ENCODE measurements around the gene TET3.

Gene TET3

GRCh38 chr2:73965053-73965452 is 19.7 kb upstream of the TET3 start:
- DNase-seq = no peak

DNA sequence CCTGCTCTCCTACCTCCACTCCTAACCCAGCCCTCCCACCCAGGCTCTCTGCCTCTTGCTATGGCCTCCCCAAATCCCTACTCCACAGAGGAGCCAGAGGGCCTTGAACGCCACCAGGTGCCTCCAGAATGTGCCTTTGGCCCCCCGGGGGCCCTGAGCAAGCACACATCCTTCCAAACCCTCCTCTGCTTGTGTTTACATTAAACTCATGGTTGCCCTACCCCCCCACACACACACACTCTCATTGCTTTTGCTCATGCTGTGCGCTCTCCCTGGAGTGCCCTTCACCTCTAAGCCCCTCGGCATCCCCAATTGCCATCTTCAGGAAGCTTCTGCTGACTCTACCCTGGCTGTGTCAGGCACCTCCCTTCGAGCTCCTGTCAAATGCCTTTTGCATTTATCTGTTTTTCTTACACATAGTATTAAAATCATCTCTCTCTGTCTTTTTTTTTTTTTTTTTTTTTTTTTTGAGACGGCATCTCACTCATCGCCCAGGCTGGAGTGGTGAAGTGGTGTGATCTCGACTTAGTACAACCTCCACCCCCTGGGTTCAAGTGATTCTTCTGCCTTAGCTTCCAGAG is 16.3 kb upstream of the TET3 start:
- DNase-seq = no peak

- DNase-seq = no peak
Measured at GRCh38 chr2:73969356-73969755, 15.4 kb upstream of the TET3 start.

DNA sequence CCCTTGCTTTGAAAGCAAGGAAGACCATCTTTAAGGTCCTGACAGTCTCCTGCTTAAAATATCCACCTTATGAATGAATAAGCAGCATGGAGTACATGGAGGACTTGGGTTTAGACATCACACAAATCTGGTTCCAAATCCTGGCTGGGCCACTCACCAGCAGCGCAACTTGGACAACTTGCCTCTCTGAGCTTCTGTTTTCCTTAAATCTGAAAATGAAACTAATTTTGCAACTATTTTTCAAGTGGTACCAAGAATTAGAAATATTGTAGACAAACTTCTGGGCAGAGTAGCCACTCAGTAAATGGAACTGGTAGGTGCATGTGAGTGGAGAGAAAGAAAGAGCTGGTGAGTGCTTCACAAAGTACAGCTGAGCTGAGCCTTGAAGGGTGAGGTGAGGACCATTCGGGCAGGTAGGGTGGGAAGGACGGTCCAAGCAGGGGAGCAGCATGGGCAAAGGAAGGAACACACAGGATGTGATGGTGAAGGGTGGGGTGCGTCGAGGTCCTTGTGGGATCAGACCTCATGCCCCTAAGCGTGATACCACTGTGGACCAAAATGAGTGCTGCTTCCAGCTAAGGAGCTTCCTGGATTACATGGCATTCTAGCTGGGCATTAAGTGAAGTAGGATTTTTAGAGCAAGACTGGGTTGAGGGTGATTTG is 14.4 kb upstream of the TET3 start:
- no peak for DNase-seq

- DNase-seq = peak; percentile 57 to 75
Measured at GRCh38 chr2:73970850-73971471, 13.7 kb upstream of the TET3 start.

DNA sequence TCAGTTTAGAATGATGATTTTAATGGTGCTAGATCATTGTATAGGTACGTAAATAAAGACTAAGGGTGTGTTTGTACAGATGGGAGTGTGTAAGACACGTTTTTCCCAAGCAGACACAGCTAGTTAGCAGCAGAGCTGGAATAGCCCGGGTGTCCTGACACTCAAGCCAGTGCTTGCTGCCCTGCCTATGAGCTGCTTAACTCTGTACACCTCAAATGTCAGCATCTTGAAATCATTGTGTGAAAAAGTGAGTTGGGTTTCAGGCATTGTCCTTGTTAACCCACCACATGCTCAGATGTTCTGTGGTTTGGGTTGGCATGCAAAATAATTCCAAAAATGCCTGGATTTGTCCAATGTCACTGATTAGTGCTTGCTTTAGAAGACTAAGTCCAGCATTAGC is 13.0 kb upstream of the TET3 start:
- DNase-seq = no peak

DNA sequence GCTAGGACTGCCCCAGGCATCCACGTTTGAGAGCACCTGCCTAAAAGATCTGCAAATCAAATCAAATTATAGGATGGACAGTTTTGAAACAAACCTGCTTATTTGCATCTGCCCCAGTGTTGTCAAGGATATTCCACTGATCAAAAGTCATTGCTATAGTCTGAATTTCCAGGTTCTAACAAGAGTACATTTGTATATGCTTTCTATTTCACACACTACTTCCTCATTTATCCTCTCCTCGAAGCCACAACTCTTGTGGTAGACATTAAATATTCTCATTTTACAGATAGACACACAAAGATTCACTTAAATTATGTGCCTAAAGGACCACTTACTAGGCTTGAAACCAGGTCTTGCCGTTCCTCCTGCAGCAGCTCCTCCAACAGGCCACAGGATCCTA is 11.9 kb upstream of the TET3 start:
- no peak for DNase-seq

DNA sequence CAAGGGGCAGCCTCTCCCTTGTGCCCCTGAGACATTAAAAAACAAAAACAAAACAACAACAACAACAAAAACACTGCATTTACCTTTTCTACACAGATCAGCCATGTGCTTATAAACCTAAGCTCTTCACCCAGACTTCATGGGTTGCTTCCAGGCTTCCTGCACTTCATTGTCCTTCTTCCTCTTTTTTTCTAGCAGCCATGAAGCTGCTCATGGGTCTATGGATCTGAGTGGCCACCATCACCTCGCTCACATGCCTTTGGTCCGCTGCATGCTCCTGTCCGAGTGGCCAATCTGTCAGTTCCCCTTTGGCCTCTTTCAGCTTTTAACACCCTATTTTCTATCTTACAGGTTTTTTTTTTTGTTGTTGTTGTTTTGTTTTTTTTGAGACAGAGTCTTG is 9.0 kb upstream of the TET3 start:
- no peak for DNase-seq

DNA sequence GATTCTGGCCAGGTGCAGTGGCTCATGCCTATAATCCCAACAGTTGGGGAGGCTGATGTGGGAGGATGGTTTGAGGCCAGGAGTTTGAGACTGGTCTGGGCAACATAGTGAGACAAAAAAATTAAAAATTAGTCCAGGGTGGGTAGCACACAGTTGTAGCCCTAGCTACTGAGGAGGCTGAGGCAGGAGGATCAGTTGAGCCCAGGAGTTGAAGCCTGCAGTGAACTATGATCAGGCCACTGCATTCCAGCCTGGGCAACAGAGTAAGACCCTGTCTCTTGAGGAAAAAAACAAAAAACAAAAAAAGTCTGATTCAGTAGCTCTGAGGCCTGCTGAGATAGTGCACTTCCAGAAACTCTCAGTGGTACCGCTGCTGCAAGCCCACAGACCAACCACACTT is 7.9 kb upstream of the TET3 start:
- no peak for DNase-seq

DNA sequence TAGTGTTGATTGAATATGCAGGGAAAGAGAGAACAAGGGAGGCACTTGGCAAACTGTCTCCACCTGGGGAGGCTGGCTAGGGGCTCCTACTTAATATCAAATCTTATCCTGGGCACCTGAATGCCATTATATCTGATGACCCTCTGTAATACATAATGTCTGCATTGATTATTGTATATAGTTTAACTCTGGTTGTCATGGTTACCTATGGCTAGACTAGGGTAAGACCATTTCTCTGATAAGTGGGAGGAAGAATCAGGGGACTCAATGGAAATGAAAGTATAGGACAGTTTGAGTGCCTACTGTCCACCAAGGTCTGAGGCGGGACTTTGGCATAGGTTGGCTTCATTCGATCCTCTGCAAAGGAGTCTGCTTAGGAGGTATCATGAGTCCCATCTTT is 7.2 kb upstream of the TET3 start:
- no peak for DNase-seq

DNA sequence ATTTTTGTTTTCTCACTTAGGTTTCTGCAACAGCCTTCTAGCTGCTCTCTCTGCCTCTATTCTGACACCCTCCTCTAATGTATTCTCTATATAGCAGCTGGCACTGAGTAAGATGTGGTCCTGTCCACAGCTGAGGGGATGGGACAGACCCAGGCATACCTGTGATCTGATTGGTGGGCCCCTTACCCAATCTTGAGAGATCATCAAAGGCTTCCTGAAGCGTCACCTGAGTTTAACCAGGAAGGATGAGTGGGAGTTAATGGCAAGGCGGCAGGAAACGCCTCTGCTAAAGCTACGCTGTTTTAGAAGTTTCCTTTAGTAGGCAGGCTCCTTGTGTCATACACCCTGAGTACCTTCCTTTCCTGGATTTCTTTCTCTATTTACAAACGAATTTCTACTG is 5.7 kb upstream of the TET3 start:
- peak; percentile 75 to 86 for DNase-seq

- peak in 1 of 2 donors; percentile 69 for DNase-seq
Measured at GRCh38 chr2:73979686-73980085, 5.0 kb upstream of the TET3 start.

- no peak for DNase-seq
Measured at GRCh38 chr2:73980566-73980965, 4.1 kb upstream of the TET3 start.

DNA sequence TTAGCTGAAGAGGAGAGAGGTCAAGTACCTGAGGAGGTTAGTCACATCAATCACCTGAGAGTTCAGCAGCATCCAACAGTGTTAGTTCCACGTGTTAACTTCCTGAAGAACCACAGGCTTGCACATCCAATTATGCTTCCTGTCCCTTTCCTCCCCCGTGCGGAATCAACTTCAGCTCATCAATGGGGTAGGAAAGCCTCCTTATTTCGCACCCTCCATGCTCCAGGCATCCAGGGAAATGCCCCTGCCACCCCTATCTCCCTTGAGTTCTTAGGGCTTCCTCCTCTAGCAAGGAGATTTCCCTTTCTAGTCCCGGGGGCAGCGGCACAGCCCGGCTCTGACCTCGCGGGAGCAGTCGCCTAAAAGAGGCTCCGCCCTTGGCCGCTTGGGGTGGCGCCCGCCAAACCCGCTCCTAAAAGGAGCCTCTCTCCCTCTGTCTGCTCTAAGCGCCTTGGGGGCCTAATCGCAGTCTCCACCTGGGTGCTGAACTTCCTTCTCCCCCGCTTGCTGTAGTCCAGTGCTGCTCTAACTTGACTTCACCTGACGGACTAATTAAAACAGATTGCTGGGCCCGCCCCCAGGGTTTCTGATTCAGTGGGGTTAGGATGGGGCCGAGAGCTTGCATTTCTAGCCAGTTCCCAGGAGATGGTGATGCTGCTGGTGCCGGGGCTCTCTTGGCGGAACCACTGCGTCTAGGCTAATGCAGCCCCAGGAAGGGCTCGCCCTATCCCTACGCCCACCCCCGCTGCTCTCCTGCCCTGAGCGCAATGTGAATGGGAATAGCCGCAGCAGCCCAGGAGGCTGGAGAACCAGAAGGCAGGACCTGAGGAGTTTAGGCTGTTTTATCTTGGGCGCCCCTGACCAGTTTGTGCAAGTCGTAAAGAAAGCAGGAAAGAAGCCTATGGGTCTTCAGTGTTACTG is 3.4 kb upstream of the TET3 start:
- peak in 1 of 2 donors; percentile 26 for DNase-seq

DNA sequence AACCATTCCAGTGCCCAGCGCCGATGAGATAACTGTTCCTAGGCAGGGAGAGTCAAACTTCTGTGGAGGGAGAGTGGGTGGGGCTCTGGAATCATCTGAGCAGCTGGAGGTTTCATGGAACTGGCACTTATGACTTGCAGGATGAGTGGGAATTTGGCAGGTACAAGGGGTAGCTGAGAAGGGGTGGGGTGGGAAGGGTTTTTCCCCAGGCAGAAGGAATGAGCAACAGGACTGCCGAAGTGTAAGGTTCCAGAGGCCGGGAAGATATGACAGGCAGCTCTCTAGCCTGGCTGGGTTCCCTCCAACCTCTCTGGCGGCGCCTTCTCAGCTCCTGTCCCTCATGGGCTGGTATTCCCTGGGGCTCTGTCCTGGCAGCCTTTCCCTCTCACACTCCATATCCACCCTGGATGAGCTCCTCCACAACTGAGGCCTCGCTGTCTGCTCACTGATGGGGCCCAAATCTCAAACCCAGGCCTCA is 2.5 kb upstream of the TET3 start:
- DNase-seq = no peak

DNA sequence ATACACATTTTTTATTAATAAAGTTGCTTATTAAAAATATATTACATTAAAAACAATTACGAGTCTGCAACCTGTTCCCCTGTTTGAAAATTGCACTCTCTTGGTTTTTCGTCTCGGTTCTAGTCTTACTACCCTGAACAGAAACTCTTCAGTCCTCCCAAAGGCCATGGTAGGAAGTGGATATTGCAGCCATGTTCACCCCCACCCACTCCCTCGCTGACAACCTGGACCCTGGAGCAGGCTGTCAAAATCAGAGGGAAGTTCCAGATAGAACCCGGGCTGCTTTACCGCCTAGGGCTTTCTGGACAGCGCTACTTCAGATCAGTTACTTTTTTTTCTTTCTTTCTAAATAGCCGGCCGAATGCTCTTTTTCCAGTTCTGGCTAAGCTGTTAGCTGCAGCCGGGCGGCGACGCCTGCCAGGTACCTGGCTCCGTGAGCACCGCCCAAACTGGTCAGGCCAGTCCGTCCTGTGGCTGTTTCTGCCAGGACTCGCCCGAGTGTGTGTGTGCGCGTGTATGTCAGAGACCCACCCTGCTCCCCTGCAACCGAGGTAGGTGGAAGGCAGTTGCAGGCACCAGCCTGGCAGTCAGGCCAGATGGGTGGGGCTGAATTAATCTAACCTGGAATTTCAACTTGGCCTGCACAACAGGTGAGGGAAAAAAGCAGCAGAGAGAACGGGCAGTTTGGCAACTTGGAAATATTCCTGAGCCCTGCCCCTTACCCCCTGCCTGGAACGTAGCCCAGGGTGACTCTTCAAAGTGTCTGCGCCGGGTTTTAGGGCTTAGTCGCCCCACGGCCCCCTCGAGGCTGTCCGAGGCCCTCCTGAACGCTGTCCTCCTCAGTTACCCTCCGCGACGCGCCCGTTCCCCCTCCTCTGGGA is 1.1 kb upstream of the TET3 start:
- no peak for DNase-seq

DNA sequence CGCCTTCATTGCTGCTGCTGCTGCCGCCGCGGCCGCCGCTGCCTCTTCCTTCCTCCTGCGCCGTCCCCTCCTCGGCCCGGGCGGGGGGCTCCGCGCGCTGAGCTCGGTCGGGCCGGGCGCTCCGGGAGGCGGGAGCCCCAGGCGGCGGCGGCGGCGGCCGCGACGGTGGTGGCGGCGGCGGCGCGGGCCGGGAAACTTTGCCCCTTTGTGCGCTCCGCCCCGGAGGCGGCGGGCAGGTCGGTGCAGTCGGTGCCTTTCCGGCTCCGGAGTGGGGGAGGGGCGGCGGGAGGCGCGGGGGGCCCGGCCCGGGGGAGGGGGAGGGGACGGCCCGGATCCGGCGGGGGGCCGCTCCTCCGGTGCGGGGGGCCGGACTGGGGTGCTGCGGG is 205 bp downstream of the TET3 start:
- DNase-seq = peak in 1 of 2 donors; percentile 79

GRCh38 chr2:73985308-73986084 is 786 bp downstream of the TET3 start:
- DNase-seq = peak; percentile 66 to 73

GRCh38 chr2:73986085-73986681 is 1.5 kb downstream of the TET3 start:
- DNase-seq = peak in 1 of 2 donors; percentile 34

DNA sequence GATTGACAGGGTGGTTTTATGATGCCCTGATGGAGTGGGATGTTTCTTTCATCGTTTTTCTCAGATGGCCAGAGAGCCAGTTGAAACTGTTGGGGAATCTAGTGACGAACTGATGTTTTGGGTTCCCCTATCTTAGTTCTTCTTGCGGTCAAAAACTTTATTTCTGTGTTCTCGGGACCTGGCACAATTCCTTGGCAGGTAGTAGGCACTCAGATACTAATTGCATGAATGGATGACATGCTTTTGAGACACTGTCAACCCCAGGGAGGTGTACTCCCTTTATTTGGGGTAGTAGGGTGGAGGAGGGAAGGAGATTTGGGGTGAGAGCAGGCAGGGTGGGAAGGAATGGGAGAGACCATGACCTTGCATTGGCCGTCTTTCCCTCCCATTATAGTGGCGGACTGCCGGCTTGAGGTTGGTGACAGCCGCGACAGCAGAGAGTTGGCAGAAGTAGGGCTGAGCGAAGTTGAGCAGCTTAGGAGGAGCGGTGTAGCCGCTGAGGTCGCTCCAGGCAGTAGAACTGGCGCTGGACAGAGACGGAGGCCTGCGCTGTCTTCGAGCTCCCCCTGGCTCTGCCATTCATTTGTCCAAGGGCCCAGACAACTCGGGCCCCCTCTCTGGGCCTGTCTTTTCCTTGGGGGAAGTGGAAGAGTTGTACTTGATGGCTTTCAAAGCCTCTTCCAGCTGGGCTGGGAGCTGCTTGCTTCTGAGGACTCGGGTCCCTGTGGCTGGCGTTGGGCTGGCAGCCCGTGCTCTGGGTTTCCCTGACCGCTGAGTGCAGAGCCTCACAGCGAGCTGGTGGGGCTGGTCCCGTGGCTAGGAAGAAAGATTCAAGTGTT is 2.6 kb downstream of the TET3 start:
- DNase-seq = peak; percentile 49 to 53

Measured in CD4-positive, alpha-beta T cell treated with Interferon alpha-2 for 1 hour (primary cell).